ENCODE results near the gene MPDZ.

MPDZ gene

GRCh38 chr9:13061390-13061789 is 218.1 kb downstream of the MPDZ start:
- no peak for DNase-seq (ENCODE audit: low read depth)
- no peak overlapping the region for H3K4me3 ChIP-seq (ENCODE audit: low read depth, low read length)
- no peak for TF ChIP-seq CTCF (IDR thresholded peaks at IDR 0.05; ENCODE audit: control insufficient read depth, extremely low read depth, insufficient read depth)
